Stimulated activated CD8-positive, alpha-beta memory T cell treated with anti-CD3 and anti-CD28 coated beads, Interleukin-15, amount 100 ng/mL, for 4 hours (primary cell): Measurements from ENCODE around the gene TPM4.
"Not testable (repeated sequence)": the region's sequence is repeated elsewhere in the genome, so short reads cannot be mapped to it uniquely, and the experiment has no call there.

Experiments used
- DNase-seq, 2 donors: peaks; one replicate each; pipeline ENCODE4 v3.0.0-alpha.2; 2020; ENCODE audit warnings: low read depth in 2 of 2

TPM4 gene

DNA sequence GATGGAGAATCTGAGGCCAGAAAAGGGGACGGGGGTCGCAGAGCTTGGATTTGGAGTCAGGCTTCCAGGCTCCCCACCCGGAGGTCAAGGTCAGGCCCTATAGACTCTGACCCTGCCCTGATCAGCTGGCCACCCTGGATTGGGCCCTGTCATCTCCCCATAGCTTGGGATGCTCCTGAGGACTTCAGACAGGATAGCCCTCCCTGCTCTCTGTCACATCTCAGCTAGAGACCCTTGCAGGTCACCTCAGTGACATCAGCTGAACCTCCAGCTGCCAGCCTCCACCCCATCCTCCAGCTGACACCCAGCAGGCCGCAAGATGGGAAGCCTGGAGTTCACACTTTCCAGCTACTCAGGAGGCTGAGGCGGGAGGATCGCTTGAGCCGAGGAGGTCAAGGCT, 2.8 kb upstream of the TPM4 start:
- no peak for DNase-seq

DNA sequence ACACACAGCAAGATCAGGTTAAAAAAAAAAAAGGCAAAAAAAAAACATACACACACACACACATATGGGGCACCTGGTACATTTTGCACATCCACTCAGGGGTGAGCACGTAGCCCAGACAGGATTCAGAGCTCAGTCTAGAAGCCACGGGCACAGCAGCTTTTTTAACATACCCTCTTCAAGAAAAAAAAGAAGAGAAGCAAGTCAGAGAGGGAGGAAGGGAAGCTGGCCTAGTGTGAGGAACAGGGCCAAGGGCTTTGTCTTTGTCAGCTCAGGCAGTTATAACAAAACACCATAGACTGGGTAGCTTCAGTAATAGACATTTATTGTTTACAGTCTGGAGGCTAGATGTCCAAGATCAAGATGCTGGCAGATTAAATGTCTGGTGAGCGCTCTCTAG, 2.3 kb upstream of the TPM4 start:
- DNase-seq, result no peak

DNA sequence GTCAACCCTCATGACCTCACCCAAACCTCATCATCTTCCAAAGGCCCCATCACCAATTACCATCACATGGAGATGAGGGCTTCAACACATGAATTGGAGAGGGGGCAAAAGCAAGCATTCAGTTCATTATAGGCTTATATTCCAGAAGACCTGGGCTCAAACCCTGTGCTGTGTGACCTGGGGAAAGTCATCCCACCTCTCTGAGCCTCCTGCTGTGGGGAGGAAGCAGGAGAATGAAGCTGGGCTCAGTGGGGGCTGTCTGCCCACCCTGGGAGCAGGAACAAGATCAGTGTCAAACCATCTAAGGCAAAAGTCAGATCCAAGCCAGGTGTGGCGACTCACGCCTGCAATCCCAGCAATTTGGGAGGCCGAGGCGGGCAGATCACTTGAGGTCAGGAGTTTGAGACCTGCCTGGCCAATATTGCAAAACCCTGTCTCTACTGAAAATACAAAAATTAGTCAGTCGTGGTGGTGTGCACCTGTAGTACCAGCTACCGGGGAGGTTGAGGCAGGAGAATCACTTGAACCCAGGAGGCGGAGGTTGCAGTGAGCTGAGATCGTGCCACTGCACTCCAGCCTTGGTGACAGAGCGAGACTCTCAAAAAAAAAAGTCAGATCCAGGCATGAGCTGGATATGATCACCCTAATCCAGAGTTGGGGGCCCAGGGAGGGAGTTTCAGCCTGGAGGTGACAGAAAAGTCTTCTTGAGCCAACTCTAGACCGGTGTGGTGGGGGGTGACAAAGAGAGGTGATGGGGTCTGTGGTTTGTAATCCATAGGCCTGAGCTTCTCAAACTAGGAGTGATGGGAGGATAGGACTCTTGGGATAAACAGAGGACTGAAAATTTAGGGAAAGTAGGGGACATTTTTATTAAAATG, 1.6 kb upstream of the TPM4 start:
- no peak for DNase-seq

GRCh38 chr19:16075430-16076153, 703 bp upstream of the TPM4 start:
- DNase-seq, result no peak

GRCh38 chr19:16076958-16077611, 790 bp downstream of the TPM4 start:
- no peak for DNase-seq

- DNase-seq, result no peak
Observed at GRCh38 chr19:16077984-16078758, 1.9 kb downstream of the TPM4 start.

- DNase-seq, result peak; percentile 25 to 54
Observed at GRCh38 chr19:16078759-16079707, 2.7 kb downstream of the TPM4 start.

- no peak for DNase-seq
Observed at GRCh38 chr19:16084067-16084685, 7.9 kb downstream of the TPM4 start.

DNA sequence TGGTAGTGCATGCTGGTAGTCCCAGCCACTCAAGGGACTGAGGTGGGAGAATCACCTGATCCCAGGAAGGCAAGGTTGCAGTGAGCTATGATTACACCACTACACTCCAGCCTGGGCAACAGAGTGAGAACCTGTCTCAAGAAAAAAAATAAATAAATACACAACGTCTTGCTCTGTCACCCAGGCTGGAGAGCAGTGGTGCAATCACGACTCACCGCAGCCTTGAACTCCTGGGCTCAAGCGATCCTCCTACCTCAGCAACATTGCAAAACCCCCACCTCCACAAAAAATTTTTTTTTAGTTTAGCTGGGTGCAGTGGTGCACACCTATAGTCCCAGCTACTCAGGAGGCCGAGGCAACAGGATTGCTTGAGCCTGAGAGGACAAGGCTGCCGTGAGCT, 8.8 kb downstream of the TPM4 start:
- DNase-seq, result no peak

DNA sequence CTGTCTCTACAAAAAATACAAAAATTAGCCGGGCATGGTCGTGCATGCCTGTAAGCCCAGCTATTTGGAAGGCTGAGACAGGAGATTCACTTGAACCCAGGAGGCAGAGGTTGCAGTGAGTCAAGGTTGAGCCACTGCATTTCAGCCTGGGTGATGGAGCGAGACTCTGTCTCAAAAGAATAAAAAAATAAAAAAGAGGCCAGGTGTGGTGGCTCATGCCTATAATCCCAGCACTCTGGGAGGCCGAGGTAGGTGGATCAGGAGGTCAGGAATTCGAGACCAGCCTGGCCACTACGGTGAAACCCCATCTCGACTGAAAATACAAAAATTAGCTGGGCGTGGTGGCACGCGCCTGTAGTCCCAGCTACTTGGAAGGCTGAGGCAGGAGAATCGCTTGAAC, 11.1 kb downstream of the TPM4 start:
- not testable (repeated sequence) for DNase-seq

GRCh38 chr19:16087940-16088339, 11.6 kb downstream of the TPM4 start:
- no peak for DNase-seq

DNA sequence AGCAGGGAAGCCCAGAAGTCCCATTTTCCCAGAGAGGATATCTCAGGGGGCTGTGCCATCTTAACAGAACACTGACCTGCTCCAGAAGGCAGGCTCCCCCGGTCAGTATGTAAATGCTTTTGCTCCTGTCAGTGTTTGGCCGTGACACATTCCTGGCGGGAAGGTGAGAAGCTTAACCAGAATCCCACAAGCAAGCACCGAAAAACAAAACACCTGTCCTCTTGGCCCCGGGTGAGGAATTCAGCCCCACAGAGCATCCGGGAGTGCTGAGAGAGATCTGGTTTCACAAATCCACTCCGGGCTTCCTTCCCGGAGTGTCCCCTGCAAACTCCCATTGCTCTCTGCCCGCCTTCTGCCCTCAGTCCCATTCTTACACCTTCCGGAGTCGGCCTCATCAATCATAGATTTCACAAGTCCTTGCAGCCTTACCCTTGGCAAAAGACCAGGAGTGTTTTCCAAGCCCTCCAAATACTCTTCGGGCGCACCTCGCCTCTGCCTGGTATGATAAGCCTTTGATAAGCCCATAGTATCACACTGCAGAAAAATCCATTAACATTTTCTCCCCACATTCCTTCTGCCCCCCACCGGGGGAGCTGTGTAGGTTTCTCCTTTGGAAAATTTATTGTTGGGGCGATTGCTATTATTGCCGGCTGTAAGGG, 12.2 kb downstream of the TPM4 start:
- no peak for DNase-seq

GRCh38 chr19:16089010-16089846, 12.9 kb downstream of the TPM4 start:
- DNase-seq, result no peak

GRCh38 chr19:16091546-16092475, 15.5 kb downstream of the TPM4 start:
- no peak for DNase-seq

DNA sequence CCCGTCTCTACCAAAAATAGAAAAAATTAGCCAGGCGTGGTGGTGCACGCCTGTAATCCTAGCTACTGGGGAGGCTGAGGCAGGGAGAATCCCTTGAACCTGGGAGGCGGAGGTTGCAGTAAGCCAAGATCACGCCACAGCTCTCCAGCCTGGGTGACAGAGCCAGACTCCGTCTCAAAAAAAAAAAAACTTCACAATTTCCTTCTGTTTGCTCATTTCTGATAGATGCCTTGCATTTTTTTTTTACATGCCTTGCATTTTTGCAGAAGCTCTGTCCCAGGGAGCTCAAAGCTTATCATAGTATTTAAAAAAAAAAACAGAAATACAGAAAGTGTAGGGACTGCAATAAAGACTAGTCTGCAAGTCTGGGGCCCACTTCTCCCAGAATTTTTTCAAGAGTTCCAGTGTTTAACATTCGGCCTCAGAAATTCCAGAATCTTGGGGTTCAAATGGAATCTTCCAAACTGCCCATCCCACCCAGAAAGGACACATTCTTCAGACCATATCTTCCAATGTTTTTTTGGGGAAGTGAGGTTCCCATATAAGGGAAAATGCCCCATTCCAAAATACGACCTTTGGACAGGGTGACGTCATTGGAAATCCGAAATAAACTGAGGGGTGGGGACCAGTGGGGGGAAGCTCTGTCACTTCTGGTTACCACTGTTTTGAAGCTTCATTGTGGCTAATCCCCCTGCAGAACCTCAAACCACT, 18.2 kb downstream of the TPM4 start:
- no peak for DNase-seq

DNA sequence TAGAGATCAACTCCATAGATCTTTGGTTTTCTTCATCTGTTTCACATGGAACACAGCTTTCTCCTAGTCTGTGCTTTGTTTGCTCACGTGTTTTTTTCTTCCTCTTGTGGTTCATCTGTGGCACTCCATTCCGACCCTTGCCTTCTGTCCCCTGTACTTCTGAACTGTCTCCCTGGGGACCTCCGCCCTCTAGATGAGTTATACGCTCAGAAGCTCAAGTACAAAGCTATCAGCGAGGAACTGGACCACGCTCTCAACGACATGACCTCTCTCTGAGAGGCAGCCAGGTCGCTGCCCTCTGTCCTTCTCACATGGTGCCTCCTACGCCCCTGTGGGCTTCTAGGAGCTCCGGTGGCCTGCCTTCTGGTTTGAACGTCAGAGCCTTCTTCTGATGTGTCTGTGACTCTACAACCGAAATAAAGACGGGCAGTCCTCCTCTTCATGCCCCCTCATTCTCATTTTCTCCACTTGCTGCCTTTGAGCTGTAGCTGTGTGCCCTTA, 18.8 kb downstream of the TPM4 start:
- DNase-seq, result no peak
